Nucleus accumbens (tissue), 56 donors: ENCODE measurements around the gene TCEAL9.
A peak's percentile ranks its signal among the peaks of the same experiment; 100 is the strongest.
"Not testable (repeated sequence)": the region's sequence is repeated elsewhere in the genome, so short reads cannot be mapped to it uniquely, and the experiment has no call there.

Experiments used
- DNase-seq, 56 donors: peaks; one replicate each; lab custom pipeline; 2025; lab: John Stamatoyannopoulos, UW

The TCEAL9 gene, protein sequence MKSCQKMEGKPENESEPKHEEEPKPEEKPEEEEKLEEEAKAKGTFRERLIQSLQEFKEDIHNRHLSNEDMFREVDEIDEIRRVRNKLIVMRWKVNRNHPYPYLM

DNA sequence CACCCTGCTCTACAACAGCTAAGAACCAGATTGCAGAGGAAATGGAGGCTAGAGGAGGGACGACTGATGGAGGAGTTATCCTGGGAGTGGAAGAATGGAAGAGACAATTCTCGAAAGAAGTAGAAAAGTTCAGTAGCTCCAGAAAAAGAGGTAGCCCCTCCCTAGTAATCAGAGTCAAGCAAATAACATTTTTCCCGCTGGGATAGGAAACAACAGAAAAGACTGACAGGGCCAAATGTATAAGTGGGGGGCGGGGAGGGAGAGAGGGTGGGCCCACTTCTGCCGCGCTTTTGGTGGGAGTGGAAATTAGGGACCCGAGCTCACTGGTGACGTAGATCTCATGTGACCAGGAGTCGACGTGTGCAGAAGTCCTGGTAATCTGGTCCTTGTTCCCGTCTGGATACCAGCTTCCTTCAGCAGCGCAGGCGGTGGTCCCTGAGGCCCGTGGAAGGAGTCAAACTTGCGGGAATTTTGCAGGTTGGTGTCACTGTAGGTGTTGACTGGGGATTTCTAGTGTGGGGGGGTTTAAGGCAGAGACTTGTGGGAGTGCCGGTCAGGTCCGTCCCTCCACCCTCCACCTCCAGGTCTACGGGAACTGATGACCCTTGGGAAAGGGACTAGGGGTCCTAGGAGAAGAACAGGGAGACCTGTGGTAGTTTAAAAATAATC, at the start of gene TCEAL9:
Gene TCEAL9 (plus strand): TSS at position 377 of the 669 bp plus-strand sequence. CDS start 1,179 bp downstream, outside the sequence.
- peak in 47 of 56 donors; percentile 0 to 70 (median 30) for DNase-seq

- peak in 14 of 56 donors; percentile 1 to 15 (median 4) for DNase-seq
Observed at GRCh38 chrX:103309860-103310554, 46.3 kb upstream of the TCEAL9 start.

DNA sequence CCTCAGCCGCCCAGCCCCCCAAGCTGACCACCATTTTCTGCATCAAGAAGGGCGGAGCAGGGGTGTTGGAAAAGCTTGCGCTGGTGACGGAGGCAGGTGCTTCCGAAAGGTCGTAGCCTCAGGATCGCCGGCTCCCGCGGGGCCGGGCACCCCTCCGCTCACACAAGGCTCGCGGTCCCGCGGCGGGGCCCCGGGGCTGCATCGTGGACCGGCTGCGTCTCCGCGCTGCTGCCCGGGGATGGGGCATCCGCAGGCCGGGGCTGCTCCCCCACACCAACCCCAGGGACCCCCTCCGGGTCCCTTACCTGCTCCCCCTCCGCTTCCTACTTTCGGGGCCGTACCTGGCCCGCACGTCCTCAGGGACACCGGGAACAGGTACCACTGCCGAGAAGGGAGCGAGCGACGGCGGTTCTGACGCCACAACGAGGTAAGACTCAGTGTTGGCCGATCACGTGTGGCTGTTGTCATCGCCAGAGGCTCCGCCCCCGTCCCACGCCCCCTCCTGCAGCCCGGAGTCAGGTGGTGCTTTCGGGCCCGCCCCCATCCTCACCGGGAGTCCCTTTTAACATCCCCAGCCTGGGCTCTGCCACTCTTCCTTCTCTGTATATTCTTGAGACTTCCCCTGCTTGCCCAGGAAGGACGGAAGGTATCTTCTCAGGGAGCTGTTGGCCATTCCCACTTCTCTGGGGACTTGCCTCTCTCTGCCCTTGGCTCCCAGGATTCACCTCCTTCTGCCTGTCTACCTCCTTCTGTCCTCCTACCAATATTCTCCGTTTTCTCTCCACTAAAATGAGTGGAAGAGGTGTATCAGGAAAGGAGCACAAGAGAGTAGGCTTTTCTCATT, 45.5 kb upstream of the TCEAL9 start, which contains the start of gene BEX2:
Gene BEX2 (minus strand): TSS at position 436 of the 844 bp plus-strand sequence. CDS start 1,014 bp downstream, outside the sequence.
- peak; percentile 2 to 90 (median 70) for DNase-seq

DNA sequence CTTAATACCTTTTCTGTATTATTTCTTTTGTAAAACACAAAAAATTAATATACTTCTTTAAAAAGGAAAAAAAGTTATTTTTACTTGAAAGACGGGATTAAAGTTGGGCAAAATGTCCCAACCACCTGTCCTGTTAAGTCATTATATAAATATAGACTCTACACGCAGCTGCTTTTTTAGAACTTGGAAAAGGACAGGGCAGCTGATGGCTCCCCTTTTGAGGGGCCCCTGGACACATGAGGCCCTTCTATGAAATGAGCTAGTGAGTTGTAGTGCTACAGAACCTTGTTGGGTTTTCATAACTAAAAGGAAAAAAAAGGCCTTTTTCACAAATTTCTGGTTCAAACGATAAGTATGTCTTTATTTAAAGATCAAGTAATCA, 44.9 kb upstream of the TCEAL9 start:
- no peak for DNase-seq

GRCh38 chrX:103329991-103330390, 26.3 kb upstream of the TCEAL9 start, which contains the start of gene TCEAL7:
TCEAL7 (plus strand) TSS chrX:103330239; CDS start chrX:103331404, 1,165 bp downstream.
- peak in 53 of 56 donors; percentile 1 to 78 (median 50) for DNase-seq

DNA sequence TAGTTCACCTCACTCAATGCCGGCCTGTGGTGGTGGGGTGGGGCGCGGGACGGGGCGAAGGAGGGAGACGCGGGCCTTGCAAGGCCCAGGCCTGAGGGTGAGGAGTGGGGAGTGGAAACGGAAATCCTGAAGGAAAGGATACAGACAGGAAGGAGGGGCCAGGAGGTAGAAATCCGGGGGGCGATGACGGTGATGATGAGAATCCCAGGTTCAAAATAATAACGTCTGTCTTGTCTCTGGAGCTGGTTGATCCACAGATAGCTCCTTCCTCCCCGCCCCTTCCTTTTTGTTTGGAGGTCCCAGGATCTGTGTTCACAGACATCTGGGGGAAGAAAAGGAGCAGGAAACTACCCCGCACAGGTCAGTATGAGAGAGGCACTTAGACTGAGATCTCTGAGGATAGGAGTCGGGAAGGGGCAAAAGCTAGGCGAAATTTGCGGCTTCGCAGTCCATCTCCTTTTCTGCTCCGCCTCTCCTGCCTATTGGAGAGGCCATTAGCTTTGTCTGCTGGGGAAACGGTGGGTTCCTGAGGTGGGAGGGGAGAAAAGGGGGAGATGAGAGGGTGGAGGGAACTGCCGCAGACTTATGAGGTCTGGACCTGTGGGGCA, 25.5 kb upstream of the TCEAL9 start:
- peak in 23 of 56 donors; percentile 0 to 52 (median 17) for DNase-seq

GRCh38 chrX:103338663-103339062, 17.6 kb upstream of the TCEAL9 start:
- DNase-seq: peak in 31 of 56 donors; percentile 0 to 42 (median 8)

GRCh38 chrX:103343105-103343504, 13.2 kb upstream of the TCEAL9 start:
- peak in 21 of 56 donors; percentile 0 to 50 (median 3) for DNase-seq

- DNase-seq: no peak
Observed at GRCh38 chrX:103344606-103345005, 11.7 kb upstream of the TCEAL9 start.

DNA sequence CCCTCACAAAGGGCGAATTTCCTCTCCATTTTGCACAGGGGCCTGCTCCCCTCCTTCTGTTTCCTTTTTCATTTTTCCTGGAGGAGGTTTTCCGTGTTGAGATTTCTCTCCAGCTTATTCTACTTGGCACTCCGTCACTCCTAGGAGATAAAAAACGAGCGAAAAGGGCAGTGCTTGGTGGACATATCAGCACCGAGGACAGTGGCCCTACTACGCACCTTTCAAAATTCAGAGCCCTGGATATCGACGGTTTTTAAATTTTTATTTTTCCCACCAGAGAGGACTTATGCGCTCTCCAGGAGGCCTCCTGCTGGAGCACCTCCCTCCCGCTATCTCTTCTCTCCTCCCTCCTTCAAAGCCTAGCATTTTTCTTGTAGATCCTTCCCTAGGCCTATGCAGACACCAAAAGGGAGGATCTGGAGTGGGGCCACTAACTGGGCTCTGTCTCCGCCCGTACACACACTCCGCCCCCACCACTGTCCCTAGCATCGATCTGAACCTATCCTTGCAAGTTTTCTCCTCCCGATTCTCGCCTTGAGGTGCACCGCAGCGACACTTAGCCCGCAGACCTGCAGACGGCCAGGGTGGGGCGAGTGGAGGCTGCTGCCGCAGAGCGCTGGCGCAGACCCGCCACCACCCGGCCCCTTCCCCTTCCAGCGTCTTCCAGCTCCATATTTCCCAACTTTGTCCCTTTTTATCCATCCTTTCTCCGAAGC, 8.5 kb upstream of the TCEAL9 start:
- DNase-seq: no peak

- DNase-seq: peak in 23 of 56 donors; percentile 1 to 36 (median 7)
Observed at GRCh38 chrX:103356858-103357257, 552 bp downstream of the TCEAL9 start.

DNA sequence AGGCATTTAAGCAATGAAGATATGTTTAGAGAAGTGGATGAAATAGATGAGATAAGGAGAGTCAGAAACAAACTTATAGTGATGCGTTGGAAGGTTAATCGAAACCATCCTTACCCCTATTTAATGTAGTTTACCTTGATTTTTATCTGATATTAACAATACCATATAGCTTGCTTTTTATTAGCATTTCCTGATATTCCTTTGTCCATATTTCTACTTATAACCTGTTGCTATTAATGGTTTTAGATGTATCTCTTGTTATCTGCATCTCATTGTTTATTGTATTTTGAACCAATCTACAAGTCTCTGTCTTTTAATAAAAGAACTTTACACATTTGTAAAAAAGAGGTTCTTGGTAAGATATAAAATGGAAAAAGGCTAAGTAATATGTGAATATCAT, 1.6 kb downstream of the TCEAL9 start:
- DNase-seq: no peak

DNA sequence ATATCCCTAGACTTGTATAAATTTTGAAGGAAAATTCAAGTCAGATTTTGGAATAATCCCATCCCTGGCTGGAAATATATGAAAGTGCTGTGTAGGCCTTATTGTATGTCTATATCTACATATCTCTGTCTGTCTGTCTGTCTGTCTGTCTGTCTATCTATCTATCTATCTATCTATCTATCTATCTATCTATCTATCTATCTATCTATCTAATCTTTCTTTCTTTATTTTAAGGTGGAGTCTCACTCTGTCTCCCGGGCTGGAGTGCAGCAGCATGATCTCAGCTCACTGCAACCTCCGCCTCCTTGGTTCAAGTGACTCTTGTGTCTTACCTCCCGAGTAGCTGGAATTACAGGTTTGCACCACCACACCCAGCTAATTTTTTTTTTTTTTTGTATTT, 3.3 kb downstream of the TCEAL9 start:
- not testable (repeated sequence) for DNase-seq

DNA sequence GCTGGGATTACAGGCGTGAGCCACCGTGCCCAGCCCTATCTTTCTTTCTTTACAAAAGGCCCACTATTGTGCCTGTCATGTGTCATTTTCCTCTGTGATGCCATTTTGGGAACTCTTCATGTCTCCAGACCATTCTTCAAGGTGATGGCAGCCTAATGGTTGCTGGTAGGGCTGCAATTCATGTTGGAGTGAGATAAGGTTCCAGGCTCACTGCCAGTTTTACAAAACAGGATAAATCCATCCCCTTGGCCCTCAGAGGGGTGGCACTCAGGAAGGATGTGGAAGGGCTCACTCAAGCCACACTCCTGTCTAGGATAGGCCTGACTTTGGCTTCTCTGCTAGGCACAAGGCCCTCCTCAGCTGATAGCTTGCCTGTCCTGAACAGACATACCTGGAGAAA, 3.8 kb downstream of the TCEAL9 start:
- no peak for DNase-seq

- no peak for DNase-seq
Observed at GRCh38 chrX:103360916-103361315, 4.6 kb downstream of the TCEAL9 start.

- DNase-seq: no peak
Observed at GRCh38 chrX:103361798-103362197, 5.5 kb downstream of the TCEAL9 start.

DNA sequence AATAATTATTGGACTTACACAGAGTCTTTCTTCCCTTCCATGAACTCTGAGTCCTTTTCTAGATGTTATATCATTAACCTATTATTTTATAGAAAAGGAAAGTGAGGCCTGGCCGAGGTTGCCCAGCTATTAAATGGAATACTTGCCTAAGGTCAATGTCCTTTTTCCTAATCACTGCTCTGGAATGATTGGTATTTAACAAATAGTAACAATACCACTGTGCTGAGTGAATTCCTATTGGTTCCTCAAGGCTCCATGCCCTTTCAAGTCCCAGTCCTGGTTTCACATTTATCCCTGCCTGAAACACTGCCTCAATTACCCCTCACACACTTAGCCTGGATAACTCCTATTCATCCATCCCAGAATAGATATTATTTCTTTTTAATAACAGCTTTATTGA, 6.2 kb downstream of the TCEAL9 start:
- DNase-seq: no peak

- no peak for DNase-seq
Observed at GRCh38 chrX:103363046-103363445, 6.7 kb downstream of the TCEAL9 start.

DNA sequence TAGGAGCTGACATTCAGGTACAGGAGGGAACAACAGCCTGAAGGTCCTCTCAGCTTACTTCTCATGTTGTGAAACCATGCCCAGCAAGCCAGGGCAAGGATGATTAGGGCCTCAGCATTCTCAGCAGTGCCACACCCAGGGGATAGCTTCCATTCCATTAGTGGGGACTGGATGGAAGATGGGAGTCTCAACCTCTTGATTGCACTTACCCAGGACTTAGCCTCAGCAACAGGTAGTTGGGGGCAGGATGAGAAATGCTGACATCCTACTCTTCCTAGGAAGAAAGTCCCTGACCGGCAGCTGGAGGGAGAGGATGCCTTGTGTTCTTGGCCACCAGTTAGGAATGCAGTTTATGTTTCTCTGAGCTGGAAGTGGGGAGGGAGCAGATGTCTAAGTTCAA, 11.2 kb downstream of the TCEAL9 start:
- no peak for DNase-seq
